ENCODE results near the gene EFNA3. TPM values are rescaled to one million over a fixed set of nuclear protein-coding genes. Genes with fewer than 3 reads are reported as not detected.

EFNA3 gene
- total RNA-seq (2014; rRNA removed; shearing (Covaris generic)) = 7.5 and 9.5 TPM in 2 replicates

DNA sequence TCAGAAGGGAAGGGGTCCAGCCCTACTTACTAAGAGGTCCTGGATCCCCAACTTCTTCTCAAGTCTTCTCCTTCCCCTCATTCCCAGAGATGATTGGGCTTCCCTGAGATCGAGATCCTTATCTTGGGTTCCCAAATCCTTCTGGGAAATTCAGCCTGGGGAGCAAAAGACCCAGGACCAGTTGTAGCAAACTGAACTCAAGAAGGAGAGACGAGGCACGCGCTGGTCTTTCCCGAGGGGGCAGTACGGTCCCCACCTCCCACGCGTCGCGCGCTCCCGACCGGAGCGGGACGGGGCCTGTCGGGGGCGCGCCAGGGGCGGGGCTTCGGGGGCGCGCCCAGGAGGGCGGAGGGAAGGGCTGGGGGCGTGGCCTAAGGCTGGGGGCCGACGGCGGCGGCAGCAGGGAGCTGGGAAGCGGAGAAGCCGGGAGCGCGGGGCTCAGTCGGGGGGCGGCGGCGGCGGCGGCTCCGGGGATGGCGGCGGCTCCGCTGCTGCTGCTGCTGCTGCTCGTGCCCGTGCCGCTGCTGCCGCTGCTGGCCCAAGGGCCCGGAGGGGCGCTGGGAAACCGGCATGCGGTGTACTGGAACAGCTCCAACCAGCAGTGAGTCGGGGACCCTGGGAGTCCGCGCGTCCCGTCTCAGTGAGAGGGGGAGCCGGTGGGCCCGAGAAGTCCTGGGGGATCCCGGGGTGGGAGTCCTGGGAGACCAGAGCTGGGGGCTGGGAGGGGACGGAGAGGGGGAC lies at the start of gene EFNA3:
TSS of gene EFNA3 (plus strand) at position 369 of the 741 bp plus-strand sequence. CDS start at position 474, 105 bp downstream.
- no peak for DNase-seq (ENCODE audit: low spot score)

- DNase-seq (ENCODE audit: low spot score) = no peak
Measured at GRCh38 chr1:155029513-155030242, 49.0 kb upstream of the EFNA3 start.

GRCh38 chr1:155030243-155030795 lies 48.3 kb upstream of the EFNA3 start:
- DNase-seq (ENCODE audit: low spot score) = no peak

DNA sequence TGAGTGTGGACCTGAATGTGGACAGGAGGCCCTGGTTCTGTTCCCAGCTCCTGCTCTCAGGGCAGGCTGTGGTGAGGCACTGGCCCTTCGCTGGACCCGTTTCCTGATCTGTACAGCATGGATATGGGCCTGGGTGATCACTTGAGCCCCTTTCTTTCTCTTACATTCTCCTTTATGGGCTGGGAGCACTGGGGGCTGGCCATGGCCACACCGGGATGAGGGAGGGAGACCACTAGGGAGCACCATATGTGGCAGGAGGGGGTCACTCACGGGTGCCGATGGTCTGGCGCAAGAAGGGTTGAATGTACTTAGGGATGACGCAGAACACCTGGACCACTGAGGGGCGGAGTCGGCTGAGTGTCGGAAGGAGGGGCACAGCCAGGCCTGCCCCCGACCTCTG lies 47.7 kb upstream of the EFNA3 start:
- no peak for DNase-seq (ENCODE audit: low spot score)

DNA sequence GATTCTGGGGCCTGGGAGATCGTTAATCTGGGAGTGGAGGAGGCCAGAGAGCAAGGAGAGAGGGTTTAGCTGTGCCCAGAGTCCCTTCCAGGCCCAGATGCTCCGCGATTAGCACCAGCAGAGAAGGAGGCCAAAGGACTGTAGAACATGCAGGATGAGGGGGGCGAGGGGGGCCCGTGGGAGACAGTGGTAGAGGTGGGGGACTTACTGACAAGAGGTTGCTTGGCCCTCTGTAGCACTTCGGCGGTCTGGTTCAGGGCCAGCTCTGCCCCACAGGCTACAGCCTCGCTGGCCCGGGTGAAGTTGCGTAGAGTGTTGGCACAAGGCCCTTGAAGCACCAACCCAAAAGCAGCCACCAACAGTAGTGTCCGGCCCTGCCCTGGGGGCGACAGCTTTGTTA lies 45.8 kb upstream of the EFNA3 start:
- no peak for DNase-seq (ENCODE audit: low spot score)

GRCh38 chr1:155033524-155033923 lies 45.1 kb upstream of the EFNA3 start, which contains the start of the genes DCST1 and DCST2:
Gene DCST1, plus strand, starts transcription at chr1:155033824. Its CDS starts 213 bp downstream, at chr1:155034037.
Gene DCST2, minus strand, starts transcription at chr1:155033781. Its CDS starts 80 bp downstream, at chr1:155033701.
- no peak for DNase-seq (ENCODE audit: low spot score)

DNA sequence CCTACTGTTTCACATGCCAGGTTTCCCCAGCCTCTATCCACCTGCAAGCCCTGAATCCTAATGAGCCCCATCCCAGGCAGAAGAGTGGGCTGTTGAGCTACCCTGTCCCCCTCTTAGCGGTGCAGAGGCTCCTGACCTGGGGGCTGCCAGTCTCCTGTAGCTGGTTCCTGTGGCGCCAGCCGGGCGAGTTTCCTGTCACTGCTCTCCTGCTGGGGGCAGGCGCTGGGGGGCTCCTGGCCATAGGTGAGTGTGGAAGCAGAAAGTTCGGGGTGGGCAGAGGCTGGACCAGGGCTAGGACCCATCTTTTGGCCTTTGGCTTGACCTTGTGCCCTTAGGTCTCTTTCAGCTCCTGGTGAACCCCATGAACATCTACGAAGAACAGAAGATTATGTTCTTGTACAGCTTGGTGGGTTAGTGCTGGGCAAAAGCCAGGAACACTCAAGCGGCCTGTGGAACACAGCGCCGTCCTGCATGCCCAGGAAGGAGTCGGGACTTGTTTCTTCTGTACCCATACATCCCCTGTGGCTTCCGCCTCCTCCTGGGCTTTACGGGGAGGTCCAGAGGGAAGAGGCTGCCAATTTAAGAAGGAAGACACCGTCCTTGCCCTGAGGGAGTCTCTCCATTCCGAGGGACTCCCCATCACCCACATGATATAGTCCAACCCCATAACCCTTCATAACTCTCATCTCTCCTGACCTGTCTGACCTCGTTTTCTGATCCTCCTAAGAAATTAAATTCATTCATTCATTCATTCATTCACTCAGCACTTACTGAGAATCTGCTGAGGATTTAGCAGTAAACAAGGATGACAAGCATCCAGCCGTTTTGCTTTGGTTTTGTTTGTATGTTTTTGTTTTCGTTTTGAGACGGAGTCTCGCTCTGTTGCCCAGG lies 44.1 kb upstream of the EFNA3 start:
- DNase-seq (ENCODE audit: low spot score) = no peak

DNA sequence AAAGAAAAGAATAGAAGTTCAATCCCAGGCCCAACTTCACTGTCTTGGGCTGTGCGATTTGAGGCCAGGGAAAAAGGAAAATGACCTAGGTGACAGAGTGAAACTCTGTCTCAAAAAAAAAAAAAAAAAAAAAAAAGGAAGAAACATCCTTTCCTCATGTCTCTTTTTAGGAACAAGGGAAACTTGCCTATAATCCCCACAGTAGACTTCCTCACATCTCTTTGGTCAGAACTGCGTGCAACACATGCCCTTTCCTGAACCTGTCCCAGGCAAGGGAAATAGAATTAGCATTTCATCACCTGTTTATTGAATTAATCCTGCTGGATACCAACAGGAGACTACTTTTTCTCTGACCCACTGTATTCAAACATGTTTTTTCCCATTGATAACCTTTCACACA lies 42.7 kb upstream of the EFNA3 start:
- no peak for DNase-seq (ENCODE audit: low spot score)

- no peak for DNase-seq (ENCODE audit: low spot score)
Measured at GRCh38 chr1:155037043-155037442, 41.6 kb upstream of the EFNA3 start.

DNA sequence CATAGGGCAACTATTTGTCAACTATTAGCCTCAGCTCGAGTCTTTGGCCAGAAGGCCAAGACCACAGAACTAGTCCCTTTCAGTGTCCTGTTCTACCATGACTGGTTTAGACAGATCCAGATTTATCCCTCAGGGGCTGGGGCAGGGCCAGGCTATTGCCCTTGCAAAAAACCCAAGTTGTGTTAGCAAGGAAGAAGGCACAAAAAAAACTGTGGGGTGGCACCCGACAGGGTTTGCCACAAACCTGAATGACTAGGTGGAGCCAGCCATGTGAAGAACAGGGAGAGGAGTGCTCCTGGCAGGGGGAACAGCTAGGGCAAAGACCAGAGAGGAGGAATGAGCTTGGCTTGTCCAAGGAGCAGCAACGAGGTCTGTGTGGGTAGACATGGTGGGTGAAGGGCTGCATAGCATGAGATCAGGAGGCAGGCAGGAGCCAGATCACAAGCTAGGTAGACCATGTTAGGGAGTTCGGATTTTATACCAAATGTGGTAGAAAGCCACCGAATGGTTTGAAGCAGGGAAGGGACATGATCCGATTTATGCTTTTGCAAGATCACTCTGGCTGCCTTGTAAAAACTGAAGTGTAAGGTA lies 40.7 kb upstream of the EFNA3 start:
- DNase-seq (ENCODE audit: low spot score) = no peak

- DNase-seq (ENCODE audit: low spot score) = no peak
Measured at GRCh38 chr1:155038602-155039307, 39.9 kb upstream of the EFNA3 start.

- DNase-seq (ENCODE audit: low spot score) = no peak
Measured at GRCh38 chr1:155039308-155039669, 39.3 kb upstream of the EFNA3 start.

- DNase-seq (ENCODE audit: low spot score) = no peak
Measured at GRCh38 chr1:155040358-155041093, 38.1 kb upstream of the EFNA3 start.

GRCh38 chr1:155042789-155043188 lies 35.8 kb upstream of the EFNA3 start:
- no peak for DNase-seq (ENCODE audit: low spot score)

DNA sequence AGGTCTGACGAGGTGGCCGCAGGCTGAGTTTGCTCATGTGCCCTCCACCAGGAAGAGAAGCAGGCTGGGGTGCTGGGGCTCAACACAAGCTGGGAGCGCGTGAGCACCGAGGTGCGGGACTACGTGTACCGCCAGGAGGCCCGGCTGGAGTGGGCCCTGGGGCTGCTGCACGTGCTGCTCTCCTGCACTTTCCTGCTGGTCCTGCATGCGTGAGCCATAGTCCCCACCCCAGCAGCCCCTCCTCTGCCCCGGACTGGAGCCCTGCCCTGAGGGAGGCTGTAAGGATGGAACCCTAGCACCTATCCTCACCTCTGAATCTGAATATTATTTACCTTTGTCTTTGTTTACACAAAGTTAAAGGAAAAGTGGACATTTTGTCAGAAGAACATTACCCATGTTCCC lies 35.3 kb upstream of the EFNA3 start:
- DNase-seq (ENCODE audit: low spot score) = no peak

- no peak for DNase-seq (ENCODE audit: low spot score)
Measured at GRCh38 chr1:155043793-155044192, 34.8 kb upstream of the EFNA3 start.

DNA sequence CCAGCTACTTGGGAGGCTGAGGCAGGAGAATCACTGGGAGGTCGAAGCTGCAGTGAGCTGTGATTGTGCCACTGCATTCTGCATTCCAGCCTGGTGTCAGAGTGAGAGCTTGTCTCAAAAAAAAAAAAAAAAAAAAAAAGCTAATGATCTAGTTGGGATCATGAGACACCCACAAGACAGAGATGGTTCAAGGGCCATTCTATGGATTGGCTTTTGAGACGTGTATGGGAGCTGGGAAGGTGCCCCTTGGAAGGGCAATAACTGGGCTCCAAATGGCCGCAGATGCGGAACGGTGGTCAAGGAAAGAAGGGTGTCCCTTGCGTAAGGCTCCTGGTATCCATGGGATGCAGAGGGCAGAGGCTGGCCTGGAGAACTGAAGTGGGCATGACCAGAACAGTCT lies 34.3 kb upstream of the EFNA3 start:
- DNase-seq (ENCODE audit: low spot score) = no peak

DNA sequence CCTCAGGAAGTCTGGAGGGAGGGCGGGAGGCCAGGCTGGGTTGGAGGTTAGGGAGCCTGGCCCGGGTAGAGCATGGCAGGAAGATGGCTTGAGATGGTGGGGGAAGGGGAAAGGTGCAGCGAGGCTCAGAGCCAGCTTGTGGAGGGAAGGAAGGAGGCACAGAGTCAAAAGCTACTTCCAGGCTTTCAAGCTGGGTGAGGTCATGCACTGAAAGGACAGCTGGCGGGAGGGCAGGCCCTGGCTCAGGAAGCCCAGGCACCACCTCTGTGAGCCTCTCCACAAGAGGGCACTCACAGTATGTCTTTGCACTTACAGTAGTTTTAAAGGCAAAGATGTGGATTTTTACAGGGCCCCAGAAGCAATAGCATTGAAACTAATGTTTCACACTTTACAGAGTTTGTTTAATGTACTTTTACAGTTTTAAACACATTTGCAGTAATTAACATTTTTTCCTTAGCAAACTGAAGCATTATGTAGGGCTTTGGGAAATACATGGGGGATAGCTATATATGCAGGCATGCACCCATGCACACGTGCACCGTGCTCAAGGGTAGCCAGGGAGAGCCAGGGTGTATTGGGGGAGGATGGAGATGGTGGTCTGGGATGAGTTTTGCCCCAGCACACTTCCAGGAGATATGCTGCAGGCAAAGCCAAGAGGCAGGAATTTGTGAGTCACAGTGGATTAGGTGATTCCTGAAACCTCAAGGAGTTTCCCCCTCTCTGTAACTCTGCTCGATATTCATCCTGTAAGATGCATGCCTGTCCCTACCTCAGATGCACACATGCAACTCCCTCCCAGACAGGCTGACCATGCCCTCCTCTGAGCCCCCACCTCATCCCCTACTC lies 33.6 kb upstream of the EFNA3 start:
- peak; percentile 84 for DNase-seq (ENCODE audit: low spot score)
